Measurements from ENCODE around the gene GNA15. TPM values are rescaled to one million over a fixed set of nuclear protein-coding genes. Genes with fewer than 3 reads are reported as not detected.
A peak's percentile ranks its signal among the peaks of the same experiment; 100 is the strongest.
"Not testable (repeated sequence)": the region's sequence is repeated elsewhere in the genome, so short reads cannot be mapped to it uniquely, and the experiment has no call there.

Gene GNA15
- total RNA-seq, 4 donors from 2014 or later: 74.3 to 105 (median 84.2) TPM

GRCh38 chr19:3162418-3163229 lies 26.8 kb downstream of the GNA15 start:
- TF ChIP-seq POLR2A (IDR thresholded peaks at IDR 0.05): no peak
- TF ChIP-seq, protein P1, sequence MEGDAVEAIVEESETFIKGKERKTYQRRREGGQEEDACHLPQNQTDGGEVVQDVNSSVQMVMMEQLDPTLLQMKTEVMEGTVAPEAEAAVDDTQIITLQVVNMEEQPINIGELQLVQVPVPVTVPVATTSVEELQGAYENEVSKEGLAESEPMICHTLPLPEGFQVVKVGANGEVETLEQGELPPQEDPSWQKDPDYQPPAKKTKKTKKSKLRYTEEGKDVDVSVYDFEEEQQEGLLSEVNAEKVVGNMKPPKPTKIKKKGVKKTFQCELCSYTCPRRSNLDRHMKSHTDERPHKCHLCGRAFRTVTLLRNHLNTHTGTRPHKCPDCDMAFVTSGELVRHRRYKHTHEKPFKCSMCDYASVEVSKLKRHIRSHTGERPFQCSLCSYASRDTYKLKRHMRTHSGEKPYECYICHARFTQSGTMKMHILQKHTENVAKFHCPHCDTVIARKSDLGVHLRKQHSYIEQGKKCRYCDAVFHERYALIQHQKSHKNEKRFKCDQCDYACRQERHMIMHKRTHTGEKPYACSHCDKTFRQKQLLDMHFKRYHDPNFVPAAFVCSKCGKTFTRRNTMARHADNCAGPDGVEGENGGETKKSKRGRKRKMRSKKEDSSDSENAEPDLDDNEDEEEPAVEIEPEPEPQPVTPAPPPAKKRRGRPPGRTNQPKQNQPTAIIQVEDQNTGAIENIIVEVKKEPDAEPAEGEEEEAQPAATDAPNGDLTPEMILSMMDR (IDR thresholded peaks at IDR 0.05): no peak
- intact Hi-C loops (cut with DNase I; ENCODE audit: low total_unique reads): loop anchor here (10.0 kb wide), 1 partner anchor 78 kb away; no protein-coding TSS in a partner anchor
- 72 to 82% methylated on average over 37 to 38 of the region's 38 CpGs for WGBS, 2 donors
- DNase-seq (ENCODE audit: low spot score in 2 of 2): no peak
- H3K4me3 ChIP-seq (ENCODE audit: low read depth, poor library complexity, severe bottlenecking): no peak overlapping the region

- WGBS, 2 donors: 20 to 24% methylated on average over 27 of the region's 27 CpGs
- TF ChIP-seq, protein P1 (IDR thresholded peaks at IDR 0.05): peak in 1 of 3 donors; percentile 32
- TF ChIP-seq POLR2A (IDR thresholded peaks at IDR 0.05): no peak
- no peak for DNase-seq (ENCODE audit: low spot score in 2 of 2)
- no peak overlapping the region for H3K4me3 ChIP-seq (ENCODE audit: low read depth, poor library complexity, severe bottlenecking)
- intact Hi-C loops (cut with DNase I; ENCODE audit: low total_unique reads): loop anchor here (10.0 kb wide), 1 partner anchor 79 kb away; no protein-coding TSS in a partner anchor
These were observed 27.5 kb downstream of the GNA15 start for GRCh38 chr19:3163230-3163886.

- DNase-seq (ENCODE audit: low spot score in 2 of 2): no peak
- 66 to 70% methylated on average over 7 of the region's 7 CpGs for WGBS, 2 donors
- no peak overlapping the region for H3K4me3 ChIP-seq (ENCODE audit: low read depth, poor library complexity, severe bottlenecking)
- TF ChIP-seq, protein P1 (IDR thresholded peaks at IDR 0.05): no peak
- TF ChIP-seq POLR2A (IDR thresholded peaks at IDR 0.05): no peak
- intact Hi-C loops (cut with DNase I; ENCODE audit: low total_unique reads): loop anchor here (10.0 kb wide), 1 partner anchor 79 kb away; no protein-coding TSS in a partner anchor
These were observed 28.1 kb downstream of the GNA15 start for GRCh38 chr19:3163943-3164342.

DNA sequence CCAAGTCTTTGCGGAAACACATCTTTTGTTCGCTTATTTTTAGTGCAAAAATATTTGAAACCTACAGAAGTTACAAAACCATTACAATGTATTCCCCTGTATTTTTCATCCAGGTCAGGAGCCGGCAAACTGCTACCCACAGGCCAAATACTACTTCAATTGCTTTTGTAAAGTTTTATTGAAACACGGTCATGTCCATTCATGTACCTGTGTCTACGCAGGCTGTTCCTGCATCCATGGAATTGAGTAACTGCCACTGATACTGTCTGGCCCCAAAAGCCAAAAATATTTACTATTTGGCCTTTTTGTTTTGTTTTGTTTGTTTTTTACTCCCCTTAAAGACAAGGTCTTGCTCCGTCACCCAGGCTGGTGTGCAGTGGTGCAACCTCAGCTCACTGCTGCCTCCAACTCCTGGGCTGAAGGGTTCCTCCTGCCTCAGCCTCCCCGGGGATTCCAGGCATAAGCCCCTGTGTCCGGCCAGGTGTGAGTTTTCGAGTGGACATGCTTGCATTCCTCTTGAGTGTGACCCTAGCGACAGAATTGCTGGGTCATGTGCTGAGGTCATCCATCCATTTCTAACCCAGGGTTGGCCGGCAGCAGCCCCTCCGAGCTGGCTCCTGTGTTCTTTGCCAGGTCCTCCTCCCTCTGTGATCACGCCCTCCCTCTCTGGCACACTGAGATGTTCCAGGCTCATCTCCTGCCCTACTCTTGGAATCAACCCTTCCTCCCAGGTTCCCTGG lies 31.9 kb downstream of the GNA15 start:
- no peak for DNase-seq (ENCODE audit: low spot score in 2 of 2)
- intact Hi-C loops (cut with DNase I; ENCODE audit: low total_unique reads): loop anchor here (10.0 kb wide), 1 partner anchor 83 kb away; no protein-coding TSS in a partner anchor
- 70 to 77% methylated on average over 13 of the region's 13 CpGs for WGBS, 2 donors
- no peak overlapping the region for H3K4me3 ChIP-seq (ENCODE audit: low read depth, poor library complexity, severe bottlenecking)
- TF ChIP-seq POLR2A (IDR thresholded peaks at IDR 0.05): no peak

GRCh38 chr19:3171894-3172672 lies 36.2 kb downstream of the GNA15 start:
- no peak overlapping the region for H3K4me3 ChIP-seq (ENCODE audit: low read depth, poor library complexity, severe bottlenecking)
- TF ChIP-seq, protein P1 (IDR thresholded peaks at IDR 0.05): no peak
- no peak for TF ChIP-seq POLR2A (IDR thresholded peaks at IDR 0.05)
- no peak for DNase-seq (ENCODE audit: low spot score in 2 of 2)
- intact Hi-C loops (cut with DNase I; ENCODE audit: low total_unique reads): no loop called here
- WGBS, 2 donors: 92 to 93% methylated on average over 15 of the region's 15 CpGs

DNA sequence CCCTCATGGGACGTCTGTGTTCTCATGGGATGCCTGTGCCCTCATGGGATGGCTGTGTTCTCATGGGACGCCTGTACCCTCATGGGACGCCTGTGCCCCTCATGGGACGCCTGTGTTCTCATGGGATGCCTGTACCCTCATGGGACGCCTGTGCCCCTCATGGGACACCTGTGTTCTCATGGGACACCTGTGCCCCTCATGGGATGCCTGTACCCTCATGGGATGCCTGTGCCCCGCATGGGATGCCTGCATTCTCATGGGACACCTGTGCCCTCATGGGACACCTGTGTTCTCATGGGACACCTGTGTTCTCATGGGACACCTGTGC lies 36.8 kb downstream of the GNA15 start:
- intact Hi-C loops (cut with DNase I; ENCODE audit: low total_unique reads); DNase-seq (ENCODE audit: low spot score in 2 of 2); H3K4me3 ChIP-seq (ENCODE audit: low read depth, poor library complexity, severe bottlenecking): not testable (repeated sequence)
- WGBS, 2 donors: 92 to 100% methylated on average over 5 of the region's 6 CpGs
